K562 (cell line): ENCODE results near the gene CASP2. TPM values are rescaled to one million over a fixed set of nuclear protein-coding genes. Genes with fewer than 3 reads are reported as not detected.

ENCODE experiments used
- DPF2 ChIP-seq: fragments of 450-650 bp; IDR thresholded peaks from 2 replicates; pipeline ENCODE4 v1.6.1; 2016
- MCM2 ChIP-seq: fragments of 450-650 bp; IDR thresholded peaks from 2 replicates; pipeline ENCODE4 v1.6.1; 2017; ENCODE audit warnings: low read depth, mild to moderate bottlenecking
- MECOM ChIP-seq: fragments of 250-450 bp; sonication (Bioruptor Pico); IDR thresholded peaks from 2 replicates; pipeline ENCODE4 v1.8.0; 2022; ENCODE audit warnings: inconsistent platforms
- MYC ChIP-seq, 2 experiments: fragments of 250-450 bp in 1 of 2; sonication (Bioruptor Pico) in 1 of 2; IDR thresholded peaks; 2 replicates each; pipeline versions ENCODE4 v1.5.1 to v1.6.1; 2012 to 2021; ENCODE audit warnings: low read depth in 2 of 2, borderline replicate concordance in 1 of 2, improper control_type of control experiment in 1 of 2, low read length in 1 of 2, mild to moderate bottlenecking in 1 of 2, moderate library complexity in 1 of 2
- NFATC3 ChIP-seq: fragments of 450-650 bp; IDR thresholded peaks from 2 replicates; pipeline ENCODE4 v1.6.1; 2017; ENCODE audit warnings: mild to moderate bottlenecking
- POLR2AphosphoS5 ChIP-seq: IDR thresholded peaks from 2 replicates; pipeline ENCODE4 v1.6.1; 2011; ENCODE audit warnings: mild to moderate bottlenecking, low read depth, low read length, moderate library complexity; ENCODE audit not compliant: control insufficient read depth, insufficient read depth
- RBBP5 ChIP-seq: fragments of 200-600 bp; sonication (generic); IDR thresholded peaks from 2 replicates; pipeline ENCODE4 v1.6.1; 2012; ENCODE audit warnings: borderline replicate concordance, mild to moderate bottlenecking, low read length, control low read depth, inconsistent platforms; ENCODE audit not compliant: insufficient read depth, poor library complexity, severe bottlenecking
- SAP30 ChIP-seq: fragments of 200-600 bp; sonication (generic); IDR thresholded peaks from 2 replicates; pipeline ENCODE4 v1.6.1; 2012; ENCODE audit warnings: borderline replicate concordance, low read depth, mild to moderate bottlenecking, moderate library complexity, low read length, control low read depth, inconsistent platforms; ENCODE audit not compliant: insufficient read depth, poor library complexity, severe bottlenecking
- TAL1 ChIP-seq: fragments of 450-650 bp; IDR thresholded peaks from 2 replicates; pipeline ENCODE4 v1.6.1; 2016; ENCODE audit warnings: mild to moderate bottlenecking
- ZBTB1 ChIP-seq: sonication (generic); formaldehyde crosslinking; IDR thresholded peaks from 2 replicates; pipeline ENCODE4 v1.8.1; 2023; ENCODE audit warnings: missing genetic modification reagents, low read depth, mild to moderate bottlenecking, borderline replicate concordance
- ZNF124 ChIP-seq: sonication (generic); formaldehyde crosslinking; IDR thresholded peaks from 2 replicates; pipeline ENCODE4 v1.8.1; 2022; ENCODE audit warnings: missing genetic modification reagents
- polyA plus RNA-seq, 8 experiments: library from polyadenylated mRNA; depleted of rRNA in 4 of 8; stranded (reverse) in 5 of 8; unstranded in 3 of 8; fragments of >200 nt; fragmentation: Nextera tagmentation in 2 of 8; fragmentation: Illumina TruSeq in 1 of 8; extraction: Ambion mirVana in 2 of 8; extraction: Trizol in 1 of 8; gene quantifications; 2 replicates each; pipeline versions ENCODE4 v1.2.1 to v1.2.3, GENCODE V29; 2011 to 2014; ENCODE audit warnings: inconsistent platforms in 1 of 8, missing spikeins in 1 of 8
- total RNA-seq, 7 experiments: library from RNA; depleted of rRNA in 6 of 7; stranded (reverse); fragments of >200 nt in 6 of 7; fragmentation: Illumina TruSeq in 2 of 7; extraction: Trizol in 2 of 7; gene quantifications; 2 replicates each; pipeline versions ENCODE4 v1.2.1 to v1.2.3, GENCODE V29; 2011 to 2021; ENCODE audit warnings: low replicate concordance in 1 of 7
- TF ChIP-seq, protein P1 (sequence below), 2 experiments: fragments of 450-650 bp in 1 of 2; sonication (generic) in 1 of 2; formaldehyde crosslinking in 1 of 2; IDR thresholded peaks; 2 replicates each; pipeline versions ENCODE4 v1.7.1 to v1.9.0; 2016 to 2022; ENCODE audit warnings: inconsistent platforms in 1 of 2, mild to moderate bottlenecking in 1 of 2, missing genetic modification reagents in 1 of 2

CASP2 gene
- total and polyA plus RNA-seq, 9 of the 15 experiments (the other 6 are each of a cell fraction or from before 2014, with no cell fraction given): 18.8 to 64.9 (median 24.1) TPM

DNA sequence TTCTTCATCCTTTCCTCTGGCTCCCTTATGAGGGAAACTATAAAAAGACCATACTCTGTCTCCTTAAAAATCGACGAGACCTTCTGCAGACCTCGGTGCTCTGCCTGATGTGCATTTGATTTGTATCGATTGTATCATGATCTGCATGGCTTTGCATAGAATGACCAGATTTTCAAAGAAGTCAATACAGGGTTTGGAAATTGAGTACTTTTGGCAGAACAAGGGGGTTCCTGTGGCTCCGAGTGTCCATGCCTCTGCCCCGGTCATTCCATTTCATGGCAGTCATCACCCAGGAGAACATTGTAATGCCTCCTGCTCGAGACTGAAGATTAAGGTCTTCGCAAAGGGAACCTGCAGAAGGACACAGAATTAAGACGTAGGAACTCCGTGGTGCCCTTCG, 685 bp downstream of the CASP2 start (continued):
- peak; percentile 35 for TF ChIP-seq SAP30
- no peak for TF ChIP-seq MYC (IDR thresholded peaks at IDR 0.05; ENCODE audit: low read depth, low read length)
- TF ChIP-seq MYC (CRISPR knock-in tag; IDR thresholded peaks at IDR 0.05; ENCODE audit: borderline replicate concordance, low read depth): no peak
- no peak for TF ChIP-seq NFATC3
- TF ChIP-seq ZBTB1 (CRISPR knock-in tag): 0 out of 2 replicates have a peak, but pooled peaks have one; percentile 19
- TF ChIP-seq TAL1: 0 out of 2 replicates have a peak, but pooled peaks have one; percentile 2
- TF ChIP-seq, protein P1, sequence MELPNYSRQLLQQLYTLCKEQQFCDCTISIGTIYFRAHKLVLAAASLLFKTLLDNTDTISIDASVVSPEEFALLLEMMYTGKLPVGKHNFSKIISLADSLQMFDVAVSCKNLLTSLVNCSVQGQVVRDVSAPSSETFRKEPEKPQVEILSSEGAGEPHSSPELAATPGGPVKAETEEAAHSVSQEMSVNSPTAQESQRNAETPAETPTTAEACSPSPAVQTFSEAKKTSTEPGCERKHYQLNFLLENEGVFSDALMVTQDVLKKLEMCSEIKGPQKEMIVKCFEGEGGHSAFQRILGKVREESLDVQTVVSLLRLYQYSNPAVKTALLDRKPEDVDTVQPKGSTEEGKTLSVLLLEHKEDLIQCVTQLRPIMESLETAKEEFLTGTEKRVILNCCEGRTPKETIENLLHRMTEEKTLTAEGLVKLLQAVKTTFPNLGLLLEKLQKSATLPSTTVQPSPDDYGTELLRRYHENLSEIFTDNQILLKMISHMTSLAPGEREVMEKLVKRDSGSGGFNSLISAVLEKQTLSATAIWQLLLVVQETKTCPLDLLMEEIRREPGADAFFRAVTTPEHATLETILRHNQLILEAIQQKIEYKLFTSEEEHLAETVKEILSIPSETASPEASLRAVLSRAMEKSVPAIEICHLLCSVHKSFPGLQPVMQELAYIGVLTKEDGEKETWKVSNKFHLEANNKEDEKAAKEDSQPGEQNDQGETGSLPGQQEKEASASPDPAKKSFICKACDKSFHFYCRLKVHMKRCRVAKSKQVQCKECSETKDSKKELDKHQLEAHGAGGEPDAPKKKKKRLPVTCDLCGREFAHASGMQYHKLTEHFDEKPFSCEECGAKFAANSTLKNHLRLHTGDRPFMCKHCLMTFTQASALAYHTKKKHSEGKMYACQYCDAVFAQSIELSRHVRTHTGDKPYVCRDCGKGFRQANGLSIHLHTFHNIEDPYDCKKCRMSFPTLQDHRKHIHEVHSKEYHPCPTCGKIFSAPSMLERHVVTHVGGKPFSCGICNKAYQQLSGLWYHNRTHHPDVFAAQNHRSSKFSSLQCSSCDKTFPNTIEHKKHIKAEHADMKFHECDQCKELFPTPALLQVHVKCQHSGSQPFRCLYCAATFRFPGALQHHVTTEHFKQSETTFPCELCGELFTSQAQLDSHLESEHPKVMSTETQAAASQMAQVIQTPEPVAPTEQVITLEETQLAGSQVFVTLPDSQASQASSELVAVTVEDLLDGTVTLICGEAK (IDR thresholded peaks at IDR 0.05): 0 out of 2 replicates have a peak, but pooled peaks have one; percentile 5
- TF ChIP-seq, protein P1 (CRISPR knock-in tag; IDR thresholded peaks at IDR 0.05): no peak
- TF ChIP-seq RBBP5: no peak
- TF ChIP-seq MCM2: no peak
- no peak for TF ChIP-seq MECOM (CRISPR knock-in tag)
- TF ChIP-seq DPF2: no peak
- TF ChIP-seq ZNF124 (CRISPR knock-in tag): no peak
- TF ChIP-seq POLR2AphosphoS5: no peak
